Gastroesophageal sphincter (tissue), 4 donors: Measurements from ENCODE around the gene BARHL2. TPM values are rescaled to one million over a fixed set of nuclear protein-coding genes. Genes with fewer than 3 reads are reported as not detected.

ENCODE experiments used
- ATAC-seq: fragments of 150-250 bp; one replicate; pipeline ENCODE4 v1.9.1; 2016; ENCODE audit warnings: mild to moderate bottlenecking, moderate library complexity
- H3K27ac ChIP-seq, 4 donors: fragments of 200-600 bp; sonication (generic) in 3 of 4; 1 replicate in 3 of 4; 2 replicates in 1 of 4; pipeline ENCODE4 v1.5.1; 2016 to 2019
- H3K27me3 ChIP-seq: fragments of 200-600 bp; sonication (generic); one replicate; pipeline ENCODE4 v1.5.1; 2019
- H3K36me3 ChIP-seq, 2 donors: fragments of 200-600 bp; sonication (generic); one replicate each; pipeline ENCODE4 v1.5.1; 2019; ENCODE audit warnings: control low read depth in 1 of 2
- H3K4me1 ChIP-seq, 3 donors: fragments of 200-600 bp; sonication (generic); 1 replicate in 2 of 3; 2 replicates in 1 of 3; pipeline ENCODE4 v1.5.1; 2016 to 2019; ENCODE audit warnings: control low read depth in 2 of 3
- H3K4me3 ChIP-seq, 2 donors: fragments of 200-600 bp; sonication (generic); one replicate each; pipeline ENCODE4 v1.5.1; 2019; ENCODE audit warnings: mild to moderate bottlenecking in 1 of 2, moderate library complexity in 1 of 2
- H3K9me3 ChIP-seq, 3 donors: fragments of 200-600 bp; sonication (generic); one replicate each; pipeline ENCODE4 v1.5.1; 2017 to 2019; ENCODE audit warnings: control low read depth in 2 of 3
- EP300 ChIP-seq: sonication (generic); formaldehyde crosslinking; IDR thresholded peaks from one replicate; pipeline ENCODE4 v1.6.1; 2017; ENCODE audit warnings: antibody characterized with exemption, mild to moderate bottlenecking
- POLR2A ChIP-seq, 2 donors: fragments of 450-650 bp; IDR thresholded peaks; one replicate each; pipeline ENCODE4 v1.6.1; 2017; ENCODE audit warnings: antibody characterized with exemption in 2 of 2, mild to moderate bottlenecking in 2 of 2, moderate library complexity in 1 of 2
- POLR2AphosphoS5 ChIP-seq: sonication (generic); formaldehyde crosslinking; IDR thresholded peaks from one replicate; pipeline ENCODE4 v1.6.1; 2017; ENCODE audit warnings: antibody characterized with exemption
- WGBS, 2 donors: methylation state at CpG; one replicate each; pipeline ENCODE4 v1.1.5; 2018; ENCODE audit warnings: low coverage in 1 of 2; 5-methylcytosine and 5-hydroxymethylcytosine counted together
- total RNA-seq, 4 donors: library from RNA; depleted of rRNA; stranded (reverse); fragments of >200 nt; gene quantifications; one replicate each; pipeline ENCODE4 v1.1.0, GENCODE V29; 2016
- TF ChIP-seq, protein P1 (sequence below), 4 experiments: fragments of 200-600 bp in 2 of 4; fragments of 450-650 bp in 2 of 4; sonication (generic) in 1 of 4; IDR thresholded peaks; one replicate each; pipeline ENCODE4 v1.5.1; 2017 to 2019; ENCODE audit warnings: antibody characterized with exemption in 4 of 4, mild to moderate bottlenecking in 2 of 4, moderate library complexity in 2 of 4

Gene BARHL2
- total RNA-seq, 4 donors from 2014 or later = not detected

GRCh38 chr1:90761156-90761555, 44.1 kb upstream of the BARHL2 start:
- Histone ChIP-seq H3K27me3 (peaks cover 45% of the 10 kb centered on the region), H3K36me3 (no peaks in the 10 kb centered on the region), H3K4me3 (no peak overlapping the region), H3K27ac (no peak overlapping the region), H3K4me1 (no peaks in the 10 kb centered on the region), H3K9me3 (no peaks in the 10 kb centered on the region)
- ATAC-seq = no peak
- WGBS, 2 donors = 60 to 79% methylated on average over 1 to 2 of the region's 7 CpGs
- TF ChIP-seq, protein P1, sequence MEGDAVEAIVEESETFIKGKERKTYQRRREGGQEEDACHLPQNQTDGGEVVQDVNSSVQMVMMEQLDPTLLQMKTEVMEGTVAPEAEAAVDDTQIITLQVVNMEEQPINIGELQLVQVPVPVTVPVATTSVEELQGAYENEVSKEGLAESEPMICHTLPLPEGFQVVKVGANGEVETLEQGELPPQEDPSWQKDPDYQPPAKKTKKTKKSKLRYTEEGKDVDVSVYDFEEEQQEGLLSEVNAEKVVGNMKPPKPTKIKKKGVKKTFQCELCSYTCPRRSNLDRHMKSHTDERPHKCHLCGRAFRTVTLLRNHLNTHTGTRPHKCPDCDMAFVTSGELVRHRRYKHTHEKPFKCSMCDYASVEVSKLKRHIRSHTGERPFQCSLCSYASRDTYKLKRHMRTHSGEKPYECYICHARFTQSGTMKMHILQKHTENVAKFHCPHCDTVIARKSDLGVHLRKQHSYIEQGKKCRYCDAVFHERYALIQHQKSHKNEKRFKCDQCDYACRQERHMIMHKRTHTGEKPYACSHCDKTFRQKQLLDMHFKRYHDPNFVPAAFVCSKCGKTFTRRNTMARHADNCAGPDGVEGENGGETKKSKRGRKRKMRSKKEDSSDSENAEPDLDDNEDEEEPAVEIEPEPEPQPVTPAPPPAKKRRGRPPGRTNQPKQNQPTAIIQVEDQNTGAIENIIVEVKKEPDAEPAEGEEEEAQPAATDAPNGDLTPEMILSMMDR (IDR thresholded peaks at IDR 0.05) = no peak
- no peak for TF ChIP-seq POLR2A (IDR thresholded peaks at IDR 0.05)
- no peak for TF ChIP-seq POLR2AphosphoS5
- no peak for TF ChIP-seq EP300

- H3K4me1 ChIP-seq = no peaks in the 10 kb centered on the region
- H3K27ac ChIP-seq = no peak overlapping the region
- H3K9me3 ChIP-seq = no peaks in the 10 kb centered on the region
- H3K27me3 ChIP-seq = peaks cover 11% of the 10 kb centered on the region
- H3K4me3 ChIP-seq = no peak overlapping the region
- 40 to 78% methylated on average over 1 of the region's 1 CpG for WGBS, 2 donors
- TF ChIP-seq POLR2AphosphoS5 (no peak), EP300 (no peak), POLR2A (IDR thresholded peaks at IDR 0.05) (no peak)
- TF ChIP-seq, protein P1 (IDR thresholded peaks at IDR 0.05) = no peak
- ATAC-seq = no peak
- no peaks in the 10 kb centered on the region for H3K36me3 ChIP-seq
Observed at GRCh38 chr1:90753556-90753955, 36.5 kb upstream of the BARHL2 start.

GRCh38 chr1:90748668-90749067, 31.6 kb upstream of the BARHL2 start:
- no peaks in the 10 kb centered on the region for H3K4me1 ChIP-seq
- no peak for TF ChIP-seq POLR2A (IDR thresholded peaks at IDR 0.05)
- TF ChIP-seq, protein P1 (IDR thresholded peaks at IDR 0.05) = no peak
- TF ChIP-seq EP300 = no peak
- no peak for TF ChIP-seq POLR2AphosphoS5
- no peak overlapping the region for H3K27ac ChIP-seq
- no peak overlapping the region for H3K4me3 ChIP-seq
- no peaks in the 10 kb centered on the region for H3K9me3 ChIP-seq
- no peaks in the 10 kb centered on the region for H3K36me3 ChIP-seq
- no peak for ATAC-seq
- peaks cover 21% of the 10 kb centered on the region for H3K27me3 ChIP-seq

- 81 to 100% methylated on average over 1 of the region's 1 CpG for WGBS, 2 donors
- H3K9me3 ChIP-seq = no peaks in the 10 kb centered on the region
- TF ChIP-seq POLR2AphosphoS5 = no peak
- TF ChIP-seq EP300 = no peak
- no peak for TF ChIP-seq POLR2A (IDR thresholded peaks at IDR 0.05)
- TF ChIP-seq, protein P1 (IDR thresholded peaks at IDR 0.05) = no peak
- no peaks in the 10 kb centered on the region for H3K4me1 ChIP-seq
- peaks cover 24% of the 10 kb centered on the region for H3K27me3 ChIP-seq
- H3K27ac ChIP-seq = no peak overlapping the region
- no peak overlapping the region for H3K4me3 ChIP-seq
- no peak for ATAC-seq
- no peaks in the 10 kb centered on the region for H3K36me3 ChIP-seq
Observed at GRCh38 chr1:90746857-90747256, 29.8 kb upstream of the BARHL2 start.

DNA sequence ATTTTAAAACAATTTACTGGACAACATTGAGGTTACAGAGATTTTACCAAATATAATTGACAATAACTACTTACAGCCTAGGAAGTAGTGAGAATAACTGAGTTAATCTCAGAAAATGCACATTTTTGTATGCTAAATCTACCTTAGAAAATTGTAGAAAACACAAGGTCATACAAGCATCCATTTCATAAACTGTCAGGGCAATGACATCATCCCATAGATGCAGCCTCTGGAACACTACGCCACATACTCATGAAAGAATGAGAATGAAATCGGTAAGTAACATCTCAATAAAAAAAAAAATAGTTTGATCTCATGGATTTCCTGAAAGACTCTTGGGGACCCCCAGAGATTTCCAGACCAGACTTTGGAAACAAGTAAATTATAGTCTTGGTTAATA, 28.9 kb upstream of the BARHL2 start:
- H3K27ac ChIP-seq = no peak overlapping the region
- H3K9me3 ChIP-seq = no peaks in the 10 kb centered on the region
- H3K4me3 ChIP-seq = no peak overlapping the region
- peaks cover 28% of the 10 kb centered on the region for H3K27me3 ChIP-seq
- H3K4me1 ChIP-seq = no peaks in the 10 kb centered on the region
- no peak for ATAC-seq
- 94% methylated on average over 2 of the region's 2 CpGs for whole genome bisulfite sequencing, 2 donors
- H3K36me3 ChIP-seq = no peaks in the 10 kb centered on the region
- TF ChIP-seq, protein P1 (IDR thresholded peaks at IDR 0.05) = no peak
- no peak for TF ChIP-seq EP300
- TF ChIP-seq POLR2A (IDR thresholded peaks at IDR 0.05) = no peak
- no peak for TF ChIP-seq POLR2AphosphoS5
